Mononuclear cell (primary cell): ENCODE data around the gene AP2A2. TPM values are rescaled to one million over a fixed set of nuclear protein-coding genes. Genes with fewer than 3 reads are reported as not detected.

Experiments
- H3K27me3 ChIP-seq: 2 replicates; pipeline ENCODE4 v1.6.0; 2011; ENCODE audit warnings: low read length, control low read depth; ENCODE audit not compliant: insufficient read depth
- H3K4me1 ChIP-seq: 2 replicates; pipeline ENCODE4 v1.5.1; 2011; ENCODE audit warnings: mild to moderate bottlenecking, low read length, control low read depth; ENCODE audit not compliant: insufficient read depth
- H3K4me3 ChIP-seq: 2 replicates; pipeline ENCODE4 v1.5.1; 2011; ENCODE audit warnings: mild to moderate bottlenecking, low read length, moderate library complexity
- H3K9me3 ChIP-seq: 2 replicates; pipeline ENCODE4 v1.5.1; 2011; ENCODE audit warnings: low read depth, mild to moderate bottlenecking, control low read depth, low read length
- total RNA-seq: library from RNA; depleted of rRNA; stranded (reverse); fragments of >200 nt; gene quantifications from one replicate; pipeline ENCODE4 v1.2.3, GENCODE V29; 2012

Gene AP2A2
- total RNA-seq, 1 donor = 40.0 TPM

GRCh38 chr11:1051356-1052132 lies 125.9 kb downstream of the AP2A2 start:
- Histone ChIP-seq H3K4me1 (no peaks in the 10 kb centered on the region), H3K4me3 (no peak overlapping the region), H3K27me3 (no peaks in the 10 kb centered on the region), H3K9me3 (no peaks in the 10 kb centered on the region)

DNA sequence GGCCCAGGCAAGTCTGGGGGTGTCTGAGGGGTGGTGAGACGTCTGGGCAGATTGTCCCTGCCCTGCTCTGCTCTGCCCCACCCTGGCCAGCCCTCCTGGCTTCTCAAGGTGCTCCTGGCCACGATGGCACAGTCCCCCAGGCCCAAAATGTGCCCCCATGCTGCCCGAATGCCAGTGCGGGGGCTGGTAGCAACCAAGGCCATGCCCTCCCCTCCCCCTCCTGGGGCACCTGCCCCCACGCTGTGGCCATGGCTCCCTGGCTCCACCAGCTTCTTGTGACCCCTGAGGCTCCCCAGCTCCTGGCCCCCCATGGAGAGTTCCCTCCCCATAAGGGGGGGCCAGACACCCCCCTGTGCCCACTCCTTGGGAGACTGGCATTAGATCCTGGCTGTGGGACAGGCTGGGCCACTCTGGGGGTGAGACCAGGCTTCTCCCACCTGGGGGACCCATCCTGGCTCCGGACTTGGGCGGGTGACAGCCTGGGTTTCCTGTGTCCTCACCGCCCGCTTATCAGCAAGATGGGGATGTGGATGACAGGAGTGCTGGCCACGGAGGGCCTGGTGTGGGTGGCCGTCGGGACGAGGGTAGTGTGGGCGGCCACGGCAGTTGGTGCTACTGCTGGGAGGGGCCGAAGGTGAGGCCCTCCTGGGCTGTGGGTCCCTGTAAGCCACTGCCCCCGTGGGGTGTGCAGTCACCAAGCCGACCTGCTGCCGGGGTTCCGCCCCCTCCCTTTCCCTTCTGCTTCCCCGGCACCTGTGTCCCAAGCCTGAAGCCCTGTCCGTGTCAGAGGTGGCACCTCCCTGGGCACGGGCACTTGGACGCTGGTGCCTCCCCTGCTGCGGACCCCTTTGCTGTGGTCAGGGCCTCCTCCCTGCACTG lies 126.7 kb downstream of the AP2A2 start:
- Histone ChIP-seq H3K4me1 (no peaks in the 10 kb centered on the region), H3K27me3 (no peaks in the 10 kb centered on the region), H3K4me3 (no peak overlapping the region), H3K9me3 (no peaks in the 10 kb centered on the region)

- H3K4me1 ChIP-seq = no peaks in the 10 kb centered on the region
- H3K4me3 ChIP-seq = no peak overlapping the region
- H3K9me3 ChIP-seq = no peaks in the 10 kb centered on the region
- no peaks in the 10 kb centered on the region for H3K27me3 ChIP-seq
Measured at GRCh38 chr11:1053121-1053901, 127.6 kb downstream of the AP2A2 start.

DNA sequence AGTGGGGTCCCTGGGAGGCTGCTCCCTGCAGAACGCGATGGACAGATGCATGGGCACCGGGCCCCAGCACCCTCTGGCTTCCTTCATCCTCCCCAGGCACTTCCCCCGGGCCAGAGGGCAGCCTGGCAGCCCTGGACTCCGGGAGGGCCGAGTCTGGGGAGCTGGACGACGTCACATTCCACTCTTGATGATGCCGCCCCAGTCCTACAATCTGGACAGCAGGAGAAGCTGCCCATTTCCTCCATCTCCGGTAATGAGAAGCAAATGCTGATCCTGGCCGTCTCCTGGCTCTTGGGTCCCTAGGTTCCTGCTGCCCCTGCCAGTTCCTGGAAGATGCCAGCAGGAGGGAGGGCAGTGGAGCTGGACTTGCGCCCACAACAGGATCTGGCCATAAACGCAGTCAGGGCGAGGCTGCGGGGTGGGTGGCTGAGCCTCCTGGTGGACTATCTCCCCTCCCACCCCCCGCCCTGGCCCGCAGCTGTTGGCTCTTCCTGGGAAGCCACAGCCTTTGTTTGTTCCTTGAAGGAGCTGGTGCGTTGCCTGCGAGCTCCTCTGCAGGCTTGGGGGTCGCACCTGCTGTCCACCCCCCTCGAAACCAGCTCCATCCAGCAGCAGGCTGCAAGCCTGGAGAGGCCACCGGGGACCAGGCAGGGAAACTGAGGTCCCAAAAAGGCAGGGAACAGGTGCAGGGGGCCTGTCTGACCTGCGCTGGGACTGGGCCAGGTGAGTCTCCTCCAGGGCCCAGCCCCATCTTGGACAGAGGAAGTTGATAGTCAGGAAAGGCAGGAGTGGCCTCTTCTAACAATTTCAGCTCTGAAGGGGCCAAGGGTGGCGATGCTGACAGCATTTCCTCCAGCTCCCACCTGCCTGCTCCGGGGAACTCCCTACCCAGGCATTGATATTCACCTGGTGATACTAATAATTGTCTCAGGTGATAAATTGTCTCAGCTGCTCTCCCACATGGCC lies 128.8 kb downstream of the AP2A2 start:
- Histone ChIP-seq H3K27me3 (no peaks in the 10 kb centered on the region), H3K9me3 (no peaks in the 10 kb centered on the region), H3K4me3 (no peak overlapping the region), H3K4me1 (no peaks in the 10 kb centered on the region)

DNA sequence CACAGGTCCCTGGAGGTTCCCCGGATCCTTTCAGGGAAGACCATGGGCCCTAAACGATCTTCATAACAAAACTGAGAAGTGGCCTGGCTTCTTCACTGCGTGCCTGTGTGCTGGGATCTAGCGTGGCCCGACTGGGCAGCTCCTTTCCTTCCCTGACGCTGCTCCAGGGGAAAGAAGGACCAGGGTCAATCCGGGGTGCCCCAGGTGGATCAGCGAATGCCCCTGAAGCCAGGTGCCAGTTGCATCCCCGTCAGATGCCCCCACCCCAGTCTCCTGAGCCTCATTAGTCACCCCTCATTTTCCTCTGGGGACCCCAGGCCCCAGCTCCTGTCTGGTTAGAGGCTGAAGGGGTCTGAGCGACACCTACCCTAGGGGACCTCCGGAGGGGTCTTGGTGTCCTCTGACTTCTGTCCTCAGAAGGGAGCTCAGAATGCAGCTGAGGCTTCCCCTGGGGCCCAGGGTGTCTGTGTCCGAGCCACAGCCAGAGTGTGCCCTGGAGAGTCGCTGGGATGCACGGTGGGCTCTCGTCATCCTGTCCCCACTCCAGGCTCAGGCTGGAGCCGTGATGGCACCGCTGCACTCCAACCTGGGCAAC lies 129.5 kb downstream of the AP2A2 start:
- no peaks in the 10 kb centered on the region for H3K9me3 ChIP-seq
- H3K4me1 ChIP-seq = no peaks in the 10 kb centered on the region
- no peaks in the 10 kb centered on the region for H3K27me3 ChIP-seq
- no peak overlapping the region for H3K4me3 ChIP-seq

- no peak overlapping the region for H3K4me3 ChIP-seq
- no peaks in the 10 kb centered on the region for H3K4me1 ChIP-seq
- H3K27me3 ChIP-seq = no peaks in the 10 kb centered on the region
- no peaks in the 10 kb centered on the region for H3K9me3 ChIP-seq
Measured at GRCh38 chr11:1055990-1056771, 130.5 kb downstream of the AP2A2 start.

DNA sequence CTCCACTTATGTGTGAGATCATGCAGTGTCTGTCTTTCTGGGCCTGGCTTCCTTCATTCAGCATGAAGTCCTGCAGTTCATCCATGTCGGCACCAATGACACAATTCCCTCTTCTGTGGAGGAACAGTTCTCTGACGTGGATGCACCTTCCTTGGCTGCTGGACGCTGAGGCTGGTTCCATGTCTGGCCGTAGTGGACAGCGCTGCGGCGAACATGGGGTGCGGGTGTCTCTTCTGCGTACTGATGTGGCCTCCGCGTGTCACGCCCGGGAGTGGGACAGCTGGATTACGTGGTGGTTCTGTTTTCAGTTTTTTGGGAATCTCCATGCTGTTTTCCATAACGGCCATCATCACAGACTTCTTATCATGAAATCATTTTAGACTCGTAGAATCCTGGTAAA lies 132.1 kb downstream of the AP2A2 start:
- Histone ChIP-seq H3K9me3 (no peaks in the 10 kb centered on the region), H3K4me3 (no peak overlapping the region), H3K4me1 (no peaks in the 10 kb centered on the region), H3K27me3 (no peaks in the 10 kb centered on the region)

GRCh38 chr11:1059759-1060158 lies 134.1 kb downstream of the AP2A2 start:
- Histone ChIP-seq H3K9me3 (no peaks in the 10 kb centered on the region), H3K4me1 (no peaks in the 10 kb centered on the region), H3K4me3 (no peak overlapping the region), H3K27me3 (no peaks in the 10 kb centered on the region)

GRCh38 chr11:1060410-1060809 lies 134.7 kb downstream of the AP2A2 start:
- Histone ChIP-seq H3K4me1 (no peaks in the 10 kb centered on the region), H3K27me3 (no peaks in the 10 kb centered on the region), H3K4me3 (no peak overlapping the region), H3K9me3 (no peaks in the 10 kb centered on the region)

DNA sequence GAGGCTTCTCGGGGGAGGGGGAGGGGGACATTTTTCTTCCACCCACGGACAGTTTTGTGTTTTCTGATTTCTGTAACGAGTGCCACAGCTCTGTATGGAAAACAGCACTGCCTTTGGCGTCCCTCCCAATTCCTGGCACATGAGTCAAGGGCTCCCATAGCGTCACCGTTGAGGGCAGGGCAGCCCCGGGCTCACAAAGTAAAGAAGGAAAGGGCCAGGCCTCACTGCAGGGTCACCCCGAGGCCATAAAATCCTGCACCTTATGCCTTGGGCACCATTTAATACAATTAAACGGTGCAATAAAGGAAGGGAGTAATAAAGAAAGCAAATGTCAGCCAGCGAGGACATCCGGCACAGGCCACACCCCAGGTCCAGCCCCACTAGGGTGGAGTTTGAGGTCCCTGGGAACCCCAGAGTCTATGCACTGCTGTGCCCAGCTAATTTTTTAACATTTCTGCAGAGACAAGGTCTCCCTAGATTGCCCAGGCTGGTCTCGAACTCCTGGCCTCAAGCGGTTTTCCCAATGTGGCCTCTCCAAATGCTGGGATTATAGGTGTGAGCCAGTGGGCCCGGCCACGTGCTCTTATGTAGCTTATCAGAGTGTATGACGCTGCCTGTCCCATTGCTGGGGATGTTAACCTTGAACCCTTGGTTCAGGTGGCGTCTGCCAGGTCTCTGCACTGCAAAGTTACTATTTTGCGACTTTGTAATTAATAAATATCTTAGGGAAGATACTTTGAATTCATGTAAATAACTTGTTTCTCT lies 135.4 kb downstream of the AP2A2 start:
- Histone ChIP-seq H3K9me3 (no peaks in the 10 kb centered on the region), H3K27me3 (no peaks in the 10 kb centered on the region), H3K4me3 (no peak overlapping the region), H3K4me1 (no peaks in the 10 kb centered on the region)
